Lung (tissue), 12 donors: ENCODE data around the gene CHST10. TPM values are rescaled to one million over a fixed set of nuclear protein-coding genes. Genes with fewer than 3 reads are reported as not detected.

Source experiments
- ATAC-seq: fragments of 200-7000 bp; cut with Tn5 transposase; one replicate; pipeline ENCODE4 v1.9.1; 2020; ENCODE audit warnings: moderate number of reproducible peaks; ENCODE audit not compliant: insufficient read depth, low FRiP score
- DNase-seq, 3 donors: peaks; one replicate each; pipeline ENCODE4 v3.0.0-alpha.2; 2013 to 2017
- H3K27ac ChIP-seq, 2 donors: one replicate each; pipeline ENCODE4 v1.5.1; 2013; ENCODE audit warnings: mild to moderate bottlenecking in 2 of 2, moderate library complexity in 2 of 2, control low read depth in 1 of 2, inconsistent platforms in 1 of 2, low read depth in 1 of 2, low read length in 1 of 2
- H3K27me3 ChIP-seq, 3 donors: one replicate each; pipeline ENCODE4 v1.5.1; 2013; ENCODE audit warnings: low read length in 2 of 3; ENCODE audit not compliant: control insufficient read depth in 3 of 3, insufficient read depth in 3 of 3
- H3K36me3 ChIP-seq, 4 donors: one replicate each; pipeline ENCODE4 v1.5.1; 2013; ENCODE audit warnings: low read length in 4 of 4, mild to moderate bottlenecking in 1 of 4, moderate library complexity in 1 of 4; ENCODE audit not compliant: control insufficient read depth in 4 of 4, insufficient read depth in 4 of 4
- H3K4me1 ChIP-seq, 5 donors: one replicate each; pipeline ENCODE4 v1.5.1; 2013; ENCODE audit warnings: low read length in 5 of 5, mild to moderate bottlenecking in 2 of 5, moderate library complexity in 1 of 5; ENCODE audit not compliant: control insufficient read depth in 5 of 5, insufficient read depth in 5 of 5
- H3K4me3 ChIP-seq: one replicate; pipeline ENCODE4 v1.5.1; 2013; ENCODE audit warnings: mild to moderate bottlenecking, control low read depth, moderate library complexity
- H3K9ac ChIP-seq, 2 donors: one replicate each; pipeline ENCODE4 v1.5.1; 2013; ENCODE audit warnings: low read length in 2 of 2, control low read depth in 1 of 2; ENCODE audit not compliant: insufficient read depth in 1 of 2
- H3K9me3 ChIP-seq, 4 donors: one replicate each; pipeline ENCODE4 v1.5.1; 2013; ENCODE audit warnings: low read length in 3 of 4, mild to moderate bottlenecking in 1 of 4, moderate library complexity in 1 of 4; ENCODE audit not compliant: control insufficient read depth in 4 of 4, insufficient read depth in 3 of 4
- WGBS, 2 donors: extraction: QIAGEN DNeasy Blood & Tissue Kit; methylation state at CpG; one replicate each; pipeline ENCODE4 v1.1.7; 2013; 5-methylcytosine and 5-hydroxymethylcytosine counted together
- polyA plus RNA-seq, 2 donors: library from polyadenylated mRNA; stranded (reverse); fragments of 200-250 nt; gene quantifications; one replicate each; pipeline ENCODE4 v1.2.1, GENCODE V29; 2013
- total RNA-seq, 2 donors: library from RNA; depleted of rRNA in 1 of 2; stranded (reverse); fragments of >200 nt in 1 of 2; gene quantifications; one replicate each; pipeline ENCODE4 v1.2.1, GENCODE V29; 2014 to 2021
- TF ChIP-seq, protein P1 (sequence below): IDR thresholded peaks from 2 replicates; pipeline ENCODE4 v1.5.1; 2012; ENCODE audit warnings: mild to moderate bottlenecking; ENCODE audit errors: control extremely low read depth, extremely low read depth
- donor health status: control.
- donor health status: control.
- donor health status: Bipolar disorder and iron deficiency.
- donor health status: healthy.
- donor health status: DM: yes; HTN: yes; CAD: no.

Gene CHST10
- total and polyA plus RNA-seq, 4 donors, result 5.1 to 22.4 (median 8.0) TPM

- DNase-seq (no peak), ATAC-seq (no peak)
- Histone ChIP-seq H3K4me1 (no peaks in the 10 kb centered on the region), H3K27ac (no peak overlapping the region), H3K9me3 (no peaks in the 10 kb centered on the region), H3K9ac (no peak overlapping the region), H3K36me3 (peaks cover 0 to 32% (median 12%) of the 10 kb centered on the region in 4 donors), H3K4me3 (no peak overlapping the region), H3K27me3 (no peaks in the 10 kb centered on the region)
- 90 to 92% methylated on average over 15 of the region's 15 CpGs for WGBS, 2 donors
- TF ChIP-seq, protein P1, sequence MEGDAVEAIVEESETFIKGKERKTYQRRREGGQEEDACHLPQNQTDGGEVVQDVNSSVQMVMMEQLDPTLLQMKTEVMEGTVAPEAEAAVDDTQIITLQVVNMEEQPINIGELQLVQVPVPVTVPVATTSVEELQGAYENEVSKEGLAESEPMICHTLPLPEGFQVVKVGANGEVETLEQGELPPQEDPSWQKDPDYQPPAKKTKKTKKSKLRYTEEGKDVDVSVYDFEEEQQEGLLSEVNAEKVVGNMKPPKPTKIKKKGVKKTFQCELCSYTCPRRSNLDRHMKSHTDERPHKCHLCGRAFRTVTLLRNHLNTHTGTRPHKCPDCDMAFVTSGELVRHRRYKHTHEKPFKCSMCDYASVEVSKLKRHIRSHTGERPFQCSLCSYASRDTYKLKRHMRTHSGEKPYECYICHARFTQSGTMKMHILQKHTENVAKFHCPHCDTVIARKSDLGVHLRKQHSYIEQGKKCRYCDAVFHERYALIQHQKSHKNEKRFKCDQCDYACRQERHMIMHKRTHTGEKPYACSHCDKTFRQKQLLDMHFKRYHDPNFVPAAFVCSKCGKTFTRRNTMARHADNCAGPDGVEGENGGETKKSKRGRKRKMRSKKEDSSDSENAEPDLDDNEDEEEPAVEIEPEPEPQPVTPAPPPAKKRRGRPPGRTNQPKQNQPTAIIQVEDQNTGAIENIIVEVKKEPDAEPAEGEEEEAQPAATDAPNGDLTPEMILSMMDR, result no peak
Observed at GRCh38 chr2:100395532-100396350, 21.7 kb downstream of the CHST10 start.

DNA sequence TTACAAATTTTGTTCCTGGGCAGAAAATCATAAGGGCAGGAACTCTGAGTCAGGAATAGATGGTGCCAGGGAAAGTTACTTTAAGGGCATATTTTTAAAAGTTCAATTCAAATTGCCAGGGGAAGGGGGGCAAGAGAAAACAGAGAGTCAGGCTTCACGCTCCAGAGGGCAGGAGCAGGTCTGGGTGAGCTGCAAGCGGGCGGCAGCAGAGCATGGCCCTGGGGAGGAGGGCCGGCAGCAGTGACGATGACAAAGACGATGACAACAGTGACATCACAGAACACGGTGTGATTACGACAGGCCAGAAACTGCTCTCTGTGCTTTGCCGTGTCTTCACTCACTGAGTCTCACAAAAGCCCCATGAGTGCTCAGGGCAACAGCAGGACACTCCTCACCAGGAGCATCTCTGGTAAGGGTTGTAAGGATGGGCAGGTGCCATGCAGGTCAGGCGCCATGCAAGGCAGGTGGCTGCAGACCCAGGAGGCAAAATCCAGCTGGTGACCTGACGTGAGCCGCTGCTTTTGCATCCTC lies 23.3 kb downstream of the CHST10 start:
- no peaks in the 10 kb centered on the region for H3K4me1 ChIP-seq
- no peak overlapping the region for H3K9ac ChIP-seq
- H3K4me3 ChIP-seq, result no peak overlapping the region
- no peak for DNase-seq
- H3K36me3 ChIP-seq, result peaks cover 0 to 32% (median 12%) of the 10 kb centered on the region in 4 donors
- WGBS, 2 donors, result 94% methylated on average over 12 of the region's 12 CpGs
- TF ChIP-seq, protein P1, result no peak
- ATAC-seq, result no peak
- no peaks in the 10 kb centered on the region for H3K27me3 ChIP-seq
- H3K9me3 ChIP-seq, result no peaks in the 10 kb centered on the region
- no peak overlapping the region for H3K27ac ChIP-seq

DNA sequence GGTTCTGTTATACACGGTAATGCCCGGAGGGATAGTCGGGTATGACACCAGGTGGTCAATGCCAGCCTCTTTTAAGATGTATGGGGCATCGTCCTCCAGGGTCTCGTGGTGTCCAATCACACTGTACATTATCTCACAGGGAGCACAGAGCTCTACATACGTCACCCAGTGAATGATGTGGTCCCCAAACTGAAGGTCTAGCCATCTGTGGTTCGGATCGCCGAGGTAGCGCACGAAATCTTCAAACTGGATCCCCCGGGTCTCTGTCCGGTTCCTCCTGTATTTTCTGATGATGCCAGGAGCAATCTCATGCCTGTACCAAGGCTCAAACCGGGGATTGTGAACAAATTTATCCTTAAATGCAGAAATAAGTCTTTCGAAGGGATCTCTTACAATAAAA lies 24.1 kb downstream of the CHST10 start:
- Histone ChIP-seq H3K4me1 (no peaks in the 10 kb centered on the region), H3K9ac (no peak overlapping the region), H3K27ac (no peak overlapping the region), H3K27me3 (no peaks in the 10 kb centered on the region), H3K9me3 (no peaks in the 10 kb centered on the region), H3K36me3 (peaks cover 0 to 32% (median 12%) of the 10 kb centered on the region in 4 donors), H3K4me3 (no peak overlapping the region)
- WGBS, 2 donors, result 94 to 96% methylated on average over 15 of the region's 15 CpGs
- ATAC-seq (no peak), DNase-seq (no peak)
- TF ChIP-seq, protein P1, result no peak
